Thyroid gland (tissue), 4 donors: ENCODE measurements around the gene MLLT6.

Experiments used
- CTCF ChIP-seq, 6 experiments: fragments of 200-600 bp in 3 of 6; fragments of 450-650 bp in 3 of 6; sonication (generic) in 3 of 6; IDR thresholded peaks; one replicate each; pipeline ENCODE4 v1.5.1; 2016 to 2019; ENCODE audit warnings: antibody characterized with exemption in 6 of 6, mild to moderate bottlenecking in 2 of 6, inconsistent platforms in 1 of 6, moderate library complexity in 1 of 6
- POLR2A ChIP-seq, 2 donors: fragments of 450-650 bp; IDR thresholded peaks; one replicate each; pipeline ENCODE4 v1.6.1; 2017; ENCODE audit warnings: antibody characterized with exemption in 2 of 2, mild to moderate bottlenecking in 2 of 2, moderate library complexity in 1 of 2

- TF ChIP-seq CTCF (IDR thresholded peaks at IDR 0.05) (no peak), POLR2A (IDR thresholded peaks at IDR 0.05) (no peak)
Measured at GRCh38 chr17:38751144-38751807, 46.2 kb downstream of the MLLT6 start.
